Endothelial cell of umbilical vein (primary cell): ENCODE measurements around the gene ABI3BP. TPM values are rescaled to one million over a fixed set of nuclear protein-coding genes. Genes with fewer than 3 reads are reported as not detected.

Source experiments
- BruUV-seq: library from RNA; stranded (reverse); fragments of 400-500 nt; replicated peaks from 2 replicates; lab custom pipeline; 2021; lab: Mats Ljungman, UMichigan
- CTCF ChIA-PET: fragments of 300-600, 350-600 bp; sonication (Branson Sonifier 250); formaldehyde crosslinking; loops from one replicate; lab custom pipeline; 2021; ENCODE audit warnings: antibody characterized with exemption, inconsistent platforms; lab: Charles Lee
- POLR2A ChIA-PET: fragments of 300-600, 350-600 bp; sonication (Branson Sonifier 250); formaldehyde crosslinking; loops from one replicate; lab custom pipeline; 2021; ENCODE audit warnings: antibody characterized with exemption, inconsistent platforms; lab: Charles Lee
- DNase-seq: peaks from one replicate; pipeline ENCODE4 v3.0.0-alpha.2; 2011; ENCODE audit warnings: low read depth, low spot score
- FAIRE-seq: peaks from 2 replicates; lab custom pipeline; 2011; peaks lifted over from hg19 to GRCh38; lab: Jason Lieb, UNC
- H2AFZ ChIP-seq: 2 replicates; pipeline ENCODE4 v1.6.0; 2012; ENCODE audit warnings: low read depth, low read length, control low read depth, inconsistent platforms
- H3K27ac ChIP-seq: 2 replicates; pipeline ENCODE4 v1.5.1; 2011; ENCODE audit warnings: low read depth, mild to moderate bottlenecking, control low read depth, low read length, moderate library complexity; ENCODE audit not compliant: insufficient read depth
- H3K27me3 ChIP-seq, 2 experiments: 2 replicates each; pipeline versions ENCODE4 v1.6.0 to v1.6.1; 2011; ENCODE audit warnings: low read length in 2 of 2, mixed read lengths in 1 of 2; ENCODE audit not compliant: control insufficient read depth in 2 of 2, insufficient read depth in 2 of 2
- H3K36me3 ChIP-seq, 2 experiments: 2 replicates in 1 of 2; 3 replicates in 1 of 2; pipeline ENCODE4 v1.5.1; 2011; ENCODE audit warnings: low read length in 2 of 2, mild to moderate bottlenecking in 1 of 2, moderate library complexity in 1 of 2; ENCODE audit not compliant: control insufficient read depth in 2 of 2, insufficient read depth in 2 of 2; ENCODE audit errors: extremely low read depth in 1 of 2
- H3K4me1 ChIP-seq: 3 replicates; pipeline ENCODE4 v1.5.1; 2011; ENCODE audit warnings: mild to moderate bottlenecking, low read length; ENCODE audit not compliant: control insufficient read depth, insufficient read depth; ENCODE audit errors: extremely low read depth
- H3K4me2 ChIP-seq: 2 replicates; pipeline ENCODE4 v1.6.1; 2011; ENCODE audit warnings: low read length, control low read depth, mixed read lengths; ENCODE audit not compliant: insufficient read depth
- H3K4me3 ChIP-seq, 3 experiments: fragments of 200-600 bp in 1 of 3; sonication (generic), shearing (Covaris generic) in 1 of 3; replicated peaks in 1 of 3; 2 replicates each; pipeline ENCODE4 v1.5.1; 2011 to 2016; ENCODE audit warnings: control low read depth in 3 of 3, low read length in 3 of 3, mild to moderate bottlenecking in 2 of 3, inconsistent platforms in 1 of 3, low read depth in 1 of 3, moderate library complexity in 1 of 3; ENCODE audit not compliant: insufficient read depth in 1 of 3
- H3K79me2 ChIP-seq: 2 replicates; pipeline ENCODE4 v1.6.0; 2012; ENCODE audit warnings: low read length, inconsistent platforms; ENCODE audit not compliant: control insufficient read depth, insufficient read depth
- H3K9ac ChIP-seq: replicated peaks from 2 replicates; pipeline ENCODE3; 2011; ENCODE audit warnings: low read length, control low read depth; ENCODE audit not compliant: insufficient read depth; ENCODE audit errors: extremely low read depth
- H3K9me1 ChIP-seq: replicated peaks from 3 replicates; pipeline ENCODE4 v1.6.0; 2011; ENCODE audit warnings: mild to moderate bottlenecking, low read length; ENCODE audit not compliant: control insufficient read depth, insufficient read depth; ENCODE audit errors: extremely low read depth
- H3K9me3 ChIP-seq: replicated peaks from 2 replicates; pipeline ENCODE4 v1.5.1; 2012; ENCODE audit warnings: low read length, inconsistent platforms; ENCODE audit not compliant: control insufficient read depth, insufficient read depth
- H4K20me1 ChIP-seq: replicated peaks from 2 replicates; pipeline ENCODE3; 2011; ENCODE audit warnings: mild to moderate bottlenecking, low read length; ENCODE audit not compliant: control insufficient read depth, insufficient read depth; ENCODE audit errors: extremely low read depth
- EZH2 ChIP-seq: IDR thresholded peaks from 2 replicates; pipeline ENCODE4 v1.6.1; 2012; ENCODE audit warnings: borderline replicate concordance, low read depth, mild to moderate bottlenecking, moderate library complexity, low read length, inconsistent platforms; ENCODE audit not compliant: severe bottlenecking
- JUN ChIP-seq: IDR thresholded peaks from 2 replicates; pipeline ENCODE4 v1.6.1; 2011; ENCODE audit warnings: borderline replicate concordance, low read depth; ENCODE audit not compliant: insufficient read length, insufficient read depth
- dilution Hi-C: fragments of 300-500 bp; cut with MboI; formaldehyde crosslinking; loops from one replicate; pipeline ENCODE4 v1.15.0; 2019; ENCODE audit warnings: low sequenced_read_pairs; ENCODE audit not compliant: extremely low pct_ligation_motif_present
- intact Hi-C: fragments of 100-400 bp; cut with micrococcal nuclease; formaldehyde crosslinking; loops from one replicate; pipeline ENCODE4 v1.10.0; 2022
- polyA plus RNA-seq, 4 experiments: library from polyadenylated mRNA; depleted of rRNA in 3 of 4; stranded (reverse) in 3 of 4; unstranded in 1 of 4; fragments of >200 nt; gene quantifications; 2 replicates each; pipeline versions ENCODE4 v1.2.1 to v1.2.3, GENCODE V29; 2011 to 2012; ENCODE audit warnings: missing spikeins in 1 of 4
- total RNA-seq: library from RNA; stranded (reverse); gene quantifications from 2 replicates; pipeline ENCODE4 v1.2.3, GENCODE V29; 2021

Gene ABI3BP
- total and polyA plus RNA-seq, 2 donors (not counting 3 experiments of a cell fraction or from before 2014, with no cell fraction given) = 78.1 to 106 TPM

DNA sequence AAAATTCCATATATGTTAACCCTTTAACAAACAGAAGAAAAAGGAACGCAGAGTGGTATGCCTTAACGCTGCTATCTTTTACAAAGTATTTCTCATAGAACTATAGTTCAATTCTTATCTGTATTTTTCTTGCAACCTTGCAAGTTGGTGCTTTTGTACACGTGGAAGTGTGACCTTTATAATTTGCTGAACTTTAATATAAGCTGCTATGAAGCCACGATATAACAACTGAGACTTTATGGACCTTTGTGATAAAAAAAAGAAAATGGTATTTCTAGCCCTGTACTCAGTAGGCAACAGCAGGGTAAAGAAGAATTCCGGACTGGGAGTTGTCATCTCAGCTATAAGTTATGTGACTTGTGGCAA lies 290.3 kb downstream of the ABI3BP start:
- FAIRE-seq (no peak), DNase-seq (no peak)
- Histone ChIP-seq H3K27ac (no peak overlapping the region), H3K4me1 (no peaks in the 10 kb centered on the region), H3K36me3 (no peaks in the 10 kb centered on the region), H3K9me3 (no peaks in the 10 kb centered on the region), H2AFZ (no peak overlapping the region), H3K79me2 (no peaks in the 10 kb centered on the region), H3K4me3 (no peak overlapping the region), H3K4me2 (no peak overlapping the region), H3K9me1 (no peaks in the 10 kb centered on the region), H3K9ac (no peak overlapping the region), H4K20me1 (no peaks in the 10 kb centered on the region), H3K27me3 (peaks cover 10 to 20% of the 10 kb centered on the region in 2 experiments)
- ChIA-PET CTCF (interaction anchor here (0.8 to 1.1 kb wide), 3 partner anchors 20 to 240 kb away, joined by 3 to 5 read pairs (median 3); no protein-coding TSS in a partner anchor), POLR2A (no interaction called here)
- dilution Hi-C loops = no loop called here
- BruUV-seq = no TSS peak
- no peak for TF ChIP-seq JUN
- no peak for TF ChIP-seq EZH2
- intact Hi-C loops = loop anchor here (10.0 kb wide), 1 partner anchor 208 kb away; the partner anchor contains the start of gene TMEM45A

GRCh38 chr3:100702082-100702979 lies 290.9 kb downstream of the ABI3BP start:
- dilution Hi-C loops = no loop called here
- no peak overlapping the region for H3K9ac ChIP-seq
- ChIA-PET CTCF (interaction anchor here (1.1 kb wide), 1 partner anchor 19 kb away, joined by 3 read pairs; no protein-coding TSS in a partner anchor), POLR2A (no interaction called here)
- FAIRE-seq (no peak), DNase-seq (no peak)
- peaks cover 12 to 20% of the 10 kb centered on the region in 2 experiments for H3K27me3 ChIP-seq
- H3K4me2 ChIP-seq = no peak overlapping the region
- H2AFZ ChIP-seq = peak overlapping the region; percentile 21
- H3K4me3 ChIP-seq = no peak overlapping the region
- no peaks in the 10 kb centered on the region for H3K9me1 ChIP-seq
- H3K79me2 ChIP-seq = no peaks in the 10 kb centered on the region
- no TSS peak for BruUV-seq
- intact Hi-C loops = loop anchor here (10.0 kb wide), 1 partner anchor 208 kb away; the partner anchor contains the start of gene TMEM45A
- H4K20me1 ChIP-seq = no peaks in the 10 kb centered on the region
- TF ChIP-seq EZH2 = no peak
- no peaks in the 10 kb centered on the region for H3K4me1 ChIP-seq
- H3K9me3 ChIP-seq = no peaks in the 10 kb centered on the region
- H3K36me3 ChIP-seq = no peaks in the 10 kb centered on the region
- no peak overlapping the region for H3K27ac ChIP-seq
